AG09319 (cell line): ENCODE results near the gene ASPDH.

Source experiments
- DNase-seq: peaks from one replicate; pipeline ENCODE4 v3.0.0-alpha.2; 2010; ENCODE audit warnings: low read depth; ENCODE audit errors: extremely low read depth
- TF ChIP-seq, protein P1 (sequence below): IDR thresholded peaks from 2 replicates; pipeline ENCODE4 v1.5.1; 2011; ENCODE audit warnings: low read depth, mild to moderate bottlenecking, inconsistent platforms, low read length, moderate library complexity

ASPDH gene

DNA sequence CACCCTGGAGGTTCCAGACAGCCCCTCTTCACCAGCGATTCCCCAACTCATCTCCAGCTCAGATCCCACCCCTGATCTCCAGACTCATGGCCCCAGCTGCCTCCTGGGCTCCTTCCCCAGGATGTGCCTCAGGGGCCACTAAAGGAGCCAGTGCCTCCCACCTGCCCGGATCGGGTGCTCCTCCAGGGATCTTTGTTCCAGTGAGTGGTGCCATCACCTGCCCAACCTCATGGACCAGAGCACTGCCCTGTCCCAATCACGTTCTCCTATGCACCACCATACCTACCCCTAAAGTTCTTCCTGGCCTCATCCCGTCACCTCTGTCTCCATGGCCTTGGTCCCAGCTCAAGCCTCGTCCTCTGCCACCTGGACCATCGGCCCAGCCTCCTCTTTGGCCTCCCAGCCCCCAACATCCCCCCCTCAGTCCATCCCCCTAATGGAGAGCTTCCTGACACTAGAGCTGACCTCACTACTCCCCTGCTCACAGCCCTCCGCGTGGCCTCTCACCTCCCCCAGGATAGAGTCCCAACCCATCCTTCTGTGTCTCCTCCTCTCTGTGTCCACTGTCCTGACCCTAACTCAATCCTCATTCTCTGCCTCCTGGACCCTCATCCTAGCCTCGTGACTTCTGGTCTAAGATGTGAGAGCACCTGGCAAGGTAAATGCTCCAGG lies 28.3 kb downstream of the ASPDH start:
- no peak for DNase-seq
- TF ChIP-seq, protein P1, sequence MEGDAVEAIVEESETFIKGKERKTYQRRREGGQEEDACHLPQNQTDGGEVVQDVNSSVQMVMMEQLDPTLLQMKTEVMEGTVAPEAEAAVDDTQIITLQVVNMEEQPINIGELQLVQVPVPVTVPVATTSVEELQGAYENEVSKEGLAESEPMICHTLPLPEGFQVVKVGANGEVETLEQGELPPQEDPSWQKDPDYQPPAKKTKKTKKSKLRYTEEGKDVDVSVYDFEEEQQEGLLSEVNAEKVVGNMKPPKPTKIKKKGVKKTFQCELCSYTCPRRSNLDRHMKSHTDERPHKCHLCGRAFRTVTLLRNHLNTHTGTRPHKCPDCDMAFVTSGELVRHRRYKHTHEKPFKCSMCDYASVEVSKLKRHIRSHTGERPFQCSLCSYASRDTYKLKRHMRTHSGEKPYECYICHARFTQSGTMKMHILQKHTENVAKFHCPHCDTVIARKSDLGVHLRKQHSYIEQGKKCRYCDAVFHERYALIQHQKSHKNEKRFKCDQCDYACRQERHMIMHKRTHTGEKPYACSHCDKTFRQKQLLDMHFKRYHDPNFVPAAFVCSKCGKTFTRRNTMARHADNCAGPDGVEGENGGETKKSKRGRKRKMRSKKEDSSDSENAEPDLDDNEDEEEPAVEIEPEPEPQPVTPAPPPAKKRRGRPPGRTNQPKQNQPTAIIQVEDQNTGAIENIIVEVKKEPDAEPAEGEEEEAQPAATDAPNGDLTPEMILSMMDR: no peak

DNA sequence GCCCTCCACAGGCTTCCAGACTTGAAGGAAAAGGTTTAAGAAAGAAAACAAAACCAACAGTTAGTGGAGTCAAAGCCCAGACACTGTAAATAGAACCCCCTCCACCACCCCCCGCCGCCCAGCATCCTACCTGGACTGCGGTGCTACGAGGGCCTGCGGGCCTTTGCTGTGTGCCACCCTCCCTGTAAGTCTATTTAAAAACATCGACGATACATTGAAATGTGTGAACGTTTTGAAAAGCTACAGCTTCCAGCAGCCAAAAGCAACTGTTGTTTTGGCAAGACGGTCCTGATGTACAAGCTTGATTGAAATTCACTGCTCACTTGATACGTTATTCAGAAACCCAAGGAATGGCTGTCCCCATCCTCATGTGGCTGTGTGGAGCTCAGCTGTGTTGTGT lies 30.8 kb downstream of the ASPDH start:
- DNase-seq: no peak
- TF ChIP-seq, protein P1: no peak

DNA sequence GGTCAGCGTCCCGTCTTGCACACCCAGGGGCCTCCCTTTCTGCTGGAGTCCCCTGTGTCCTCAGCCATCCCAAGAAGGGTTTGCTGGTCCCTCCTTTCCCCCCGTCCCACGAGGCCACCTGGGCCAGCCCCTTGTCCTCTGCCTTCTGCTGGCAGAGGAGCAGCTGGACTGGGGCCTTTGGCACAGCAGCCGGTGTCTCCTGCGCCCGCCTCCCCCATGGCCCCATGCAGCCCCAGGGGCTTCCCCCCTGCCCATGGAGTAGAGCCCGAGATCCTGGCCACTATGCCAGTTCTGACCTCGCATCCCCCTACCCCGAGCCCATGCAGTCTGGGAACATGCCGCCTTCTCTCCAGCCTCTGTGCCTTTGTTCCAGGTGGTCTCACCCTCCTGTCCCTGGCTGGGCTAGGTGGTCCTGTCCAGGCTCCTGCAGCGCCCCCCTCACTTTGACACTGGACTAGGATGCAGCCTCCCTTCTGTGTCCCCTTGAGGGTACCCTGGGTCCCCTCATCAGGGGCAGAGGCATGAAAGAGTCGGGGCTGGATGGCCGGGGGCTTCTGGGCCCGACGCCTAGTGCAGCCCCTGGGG lies 31.4 kb downstream of the ASPDH start:
- TF ChIP-seq, protein P1: no peak
- DNase-seq: no peak

DNA sequence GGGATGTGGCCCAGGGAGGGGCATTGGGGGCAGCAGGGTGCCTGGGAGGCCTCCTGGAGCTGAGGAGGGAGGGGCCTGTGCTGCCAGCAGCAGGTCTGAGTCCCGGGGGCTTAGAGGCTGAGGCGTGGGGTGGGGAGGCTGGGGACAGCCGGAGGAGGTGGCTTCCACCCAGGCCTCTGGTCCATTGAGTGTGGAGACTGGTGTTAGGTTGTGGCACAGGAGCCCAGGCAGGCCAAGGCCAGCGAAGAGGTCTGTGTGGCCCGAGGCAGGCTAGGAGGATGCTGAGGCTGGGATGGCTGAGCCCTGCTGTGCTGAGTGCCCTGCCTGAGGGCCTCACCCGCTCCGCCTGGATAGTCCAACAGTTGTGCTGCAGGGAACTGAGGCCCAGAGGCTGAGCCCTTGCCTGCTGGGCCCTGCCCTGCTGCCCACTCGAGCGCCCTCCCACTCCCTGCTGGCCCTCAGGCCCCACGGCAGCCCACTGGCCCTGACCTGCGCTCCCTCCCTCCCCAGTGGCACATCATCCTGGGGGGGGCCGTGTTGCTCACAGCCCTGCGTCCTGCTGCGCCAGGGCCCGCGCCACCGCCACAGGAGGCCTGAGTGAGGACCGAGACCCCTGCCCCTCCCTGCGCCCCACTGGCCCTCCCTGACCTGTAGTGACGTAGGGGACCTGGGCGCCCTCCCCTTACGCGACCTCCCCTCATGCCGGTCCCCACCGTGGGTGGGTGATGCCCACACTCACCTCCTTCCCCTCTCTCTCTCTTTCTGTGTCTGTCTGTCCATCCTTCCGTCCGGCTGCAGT lies 32.2 kb downstream of the ASPDH start:
- DNase-seq: no peak
- TF ChIP-seq, protein P1: no peak

DNA sequence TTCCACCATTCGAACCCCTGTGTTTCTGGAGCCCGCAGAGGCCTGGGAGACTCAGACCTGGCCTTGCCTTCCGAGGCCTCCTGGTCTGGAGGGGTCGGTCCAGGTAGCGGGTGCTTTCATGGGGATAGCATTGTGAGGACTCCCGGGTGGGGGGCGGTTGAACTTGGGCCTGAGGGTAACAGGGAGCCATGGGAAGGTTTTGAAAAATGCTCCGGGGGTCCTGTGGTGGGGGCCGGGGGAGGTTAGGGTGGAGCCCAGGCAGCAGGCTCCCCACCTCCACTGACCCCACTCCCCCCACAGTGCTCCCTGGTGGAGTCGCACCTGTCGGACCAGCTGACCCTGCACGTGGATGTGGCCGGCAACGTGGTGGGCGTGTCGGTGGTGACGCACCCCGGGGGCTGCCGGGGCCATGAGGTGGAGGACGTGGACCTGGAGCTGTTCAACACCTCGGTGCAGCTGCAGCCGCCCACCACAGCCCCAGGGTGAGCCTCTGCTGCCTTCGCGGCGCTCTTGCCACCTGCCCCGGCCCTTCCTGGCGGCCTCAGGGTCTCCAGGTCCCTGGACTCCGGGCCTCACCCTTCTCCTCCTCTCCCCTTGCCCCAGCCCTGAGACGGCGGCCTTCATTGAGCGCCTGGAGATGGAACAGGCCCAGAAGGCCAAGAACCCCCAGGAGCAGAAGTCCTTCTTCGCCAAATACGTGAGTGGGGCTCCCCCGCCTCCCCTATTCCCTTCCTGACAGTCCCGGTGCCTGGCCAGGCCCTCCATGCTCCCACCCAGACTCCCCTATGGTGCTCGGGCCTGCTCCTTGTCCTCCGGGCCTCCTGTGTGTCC lies 33.2 kb downstream of the ASPDH start:
- TF ChIP-seq, protein P1: no peak
- DNase-seq: no peak

DNA sequence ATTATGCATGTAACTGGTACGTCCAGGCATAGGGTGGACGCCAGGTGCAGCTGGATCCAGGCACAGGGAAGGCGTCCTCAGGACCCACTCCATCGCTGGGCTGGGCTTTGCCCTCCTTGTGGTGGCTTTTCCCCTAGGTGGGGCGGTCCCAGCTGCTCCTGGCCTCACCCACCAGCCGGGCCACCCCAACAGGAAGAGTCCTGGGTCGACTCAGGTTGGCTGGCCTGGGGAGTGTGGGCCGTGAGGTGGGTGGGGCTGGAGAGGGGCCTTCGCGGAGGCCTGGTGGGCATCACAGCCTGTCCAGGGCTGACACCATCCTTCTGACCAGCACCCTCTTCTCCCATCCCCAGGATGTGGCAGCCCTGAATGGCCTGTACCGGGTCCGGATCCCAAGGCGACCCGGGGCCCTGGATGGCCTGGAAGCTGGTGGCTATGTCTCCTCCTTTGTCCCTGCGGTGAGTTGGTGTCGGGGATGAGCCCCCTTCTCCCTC lies 33.9 kb downstream of the ASPDH start:
- no peak for DNase-seq
- TF ChIP-seq, protein P1: no peak
